Upper lobe of left lung (tissue), 6 donors: Measurements from ENCODE around the gene SEM1. TPM values are rescaled to one million over a fixed set of nuclear protein-coding genes. Genes with fewer than 3 reads are reported as not detected.
"Not testable (repeated sequence)": the region's sequence is repeated elsewhere in the genome, so short reads cannot be mapped to it uniquely, and the experiment has no call there.

Experiments used
- ATAC-seq, 2 donors: fragments of 200-7000 bp; cut with Tn5 transposase; one replicate each; pipeline ENCODE4 v1.9.1; 2022; ENCODE audit warnings: mild to moderate bottlenecking in 2 of 2, moderate library complexity in 2 of 2; ENCODE audit not compliant: low FRiP score in 2 of 2
- DNase-seq, 2 donors: peaks; one replicate each; pipeline ENCODE4 v3.0.0-alpha.2; 2019 to 2020
- H3K27ac ChIP-seq, 4 donors: fragments of 200-600 bp; sonication (generic); one replicate each; pipeline ENCODE4 v1.5.1; 2016 to 2019
- H3K27me3 ChIP-seq, 4 donors: fragments of 200-600 bp; sonication (generic); one replicate each; pipeline ENCODE4 v1.5.1; 2017 to 2019
- H3K36me3 ChIP-seq, 4 donors: fragments of 200-600 bp; sonication (generic); one replicate each; pipeline ENCODE4 v1.5.1; 2016 to 2019
- H3K4me1 ChIP-seq, 4 donors: fragments of 200-600 bp; sonication (generic); one replicate each; pipeline ENCODE4 v1.5.1; 2018 to 2019
- H3K4me3 ChIP-seq, 4 donors: fragments of 200-600 bp; sonication (generic); one replicate each; pipeline ENCODE4 v1.5.1; 2017 to 2019; ENCODE audit warnings: mild to moderate bottlenecking in 2 of 4, moderate library complexity in 1 of 4
- H3K9me3 ChIP-seq, 4 donors: fragments of 200-600 bp; sonication (generic); one replicate each; pipeline ENCODE4 v1.5.1; 2018 to 2019
- EP300 ChIP-seq, 4 donors: sonication (generic); formaldehyde crosslinking; IDR thresholded peaks; one replicate each; pipeline ENCODE4 v1.5.1; 2017; ENCODE audit warnings: antibody characterized with exemption in 4 of 4, control low read depth in 2 of 4
- POLR2A ChIP-seq, 4 donors: fragments of 450-650 bp; IDR thresholded peaks; one replicate each; pipeline ENCODE4 v1.5.1; 2016 to 2017; ENCODE audit warnings: antibody characterized with exemption in 4 of 4, mild to moderate bottlenecking in 2 of 4
- POLR2AphosphoS5 ChIP-seq, 2 donors: sonication (generic); formaldehyde crosslinking; IDR thresholded peaks; one replicate each; pipeline ENCODE4 v1.5.1; 2017; ENCODE audit warnings: antibody characterized with exemption in 2 of 2
- WGBS, 2 donors: methylation state at CpG; one replicate each; pipeline ENCODE4 v1.1.5; 2017 to 2018; 5-methylcytosine and 5-hydroxymethylcytosine counted together
- total RNA-seq, 6 donors: library from RNA; depleted of rRNA in 4 of 6; stranded (reverse); fragments of >200 nt in 4 of 6; gene quantifications; one replicate each; pipeline versions ENCODE4 v1.1.0 to v1.2.1, GENCODE V29; 2016 to 2021
- TF ChIP-seq, protein P1 (sequence below), 6 experiments: fragments of 450-650 bp in 4 of 6; fragments of 200-600 bp in 2 of 6; sonication (generic) in 2 of 6; IDR thresholded peaks; one replicate each; pipeline ENCODE4 v1.5.1; 2016 to 2019; ENCODE audit warnings: antibody characterized with exemption in 6 of 6
- donor health status: DM: no; HTN: no; CAD: no; lungs with moderate emphysema.
- donor health status: DM: no; HTN: yes; CAD: no; lungs with severe emphysema.

The SEM1 gene
- total RNA-seq, 6 donors from 2014 or later = 27.1 to 41.9 (median 32.9) TPM

DNA sequence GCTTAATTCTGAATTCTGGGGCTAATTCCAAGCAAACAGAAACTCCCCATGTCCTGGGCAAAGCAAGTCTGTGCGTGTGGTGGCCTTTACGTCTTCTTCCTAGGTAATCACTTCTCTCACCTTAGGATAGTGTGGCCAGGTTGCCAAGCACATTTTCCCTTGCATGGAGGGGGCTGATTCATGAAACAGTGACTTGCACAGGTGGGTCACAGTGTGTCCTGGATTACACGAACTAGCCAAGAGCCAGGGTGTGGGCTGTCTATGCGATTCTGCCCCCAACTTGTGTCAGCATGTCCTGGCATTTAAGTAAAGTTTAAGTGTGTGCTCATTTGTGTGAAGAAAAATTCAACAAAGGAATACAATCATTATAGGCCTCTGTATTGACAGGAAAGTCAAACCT lies 18.5 kb upstream of the SEM1 start:
- H3K9me3 ChIP-seq = no peaks in the 10 kb centered on the region
- TF ChIP-seq, protein P1, sequence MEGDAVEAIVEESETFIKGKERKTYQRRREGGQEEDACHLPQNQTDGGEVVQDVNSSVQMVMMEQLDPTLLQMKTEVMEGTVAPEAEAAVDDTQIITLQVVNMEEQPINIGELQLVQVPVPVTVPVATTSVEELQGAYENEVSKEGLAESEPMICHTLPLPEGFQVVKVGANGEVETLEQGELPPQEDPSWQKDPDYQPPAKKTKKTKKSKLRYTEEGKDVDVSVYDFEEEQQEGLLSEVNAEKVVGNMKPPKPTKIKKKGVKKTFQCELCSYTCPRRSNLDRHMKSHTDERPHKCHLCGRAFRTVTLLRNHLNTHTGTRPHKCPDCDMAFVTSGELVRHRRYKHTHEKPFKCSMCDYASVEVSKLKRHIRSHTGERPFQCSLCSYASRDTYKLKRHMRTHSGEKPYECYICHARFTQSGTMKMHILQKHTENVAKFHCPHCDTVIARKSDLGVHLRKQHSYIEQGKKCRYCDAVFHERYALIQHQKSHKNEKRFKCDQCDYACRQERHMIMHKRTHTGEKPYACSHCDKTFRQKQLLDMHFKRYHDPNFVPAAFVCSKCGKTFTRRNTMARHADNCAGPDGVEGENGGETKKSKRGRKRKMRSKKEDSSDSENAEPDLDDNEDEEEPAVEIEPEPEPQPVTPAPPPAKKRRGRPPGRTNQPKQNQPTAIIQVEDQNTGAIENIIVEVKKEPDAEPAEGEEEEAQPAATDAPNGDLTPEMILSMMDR (IDR thresholded peaks at IDR 0.05) = no peak
- TF ChIP-seq POLR2A (IDR thresholded peaks at IDR 0.05) (no peak), POLR2AphosphoS5 (IDR thresholded peaks at IDR 0.05) (no peak), EP300 (IDR thresholded peaks at IDR 0.05) (no peak)
- no peak overlapping the region for H3K27ac ChIP-seq
- WGBS, 2 donors = 88 to 91% methylated on average over 4 of the region's 4 CpGs
- H3K4me1 ChIP-seq = no peaks in the 10 kb centered on the region
- no peak overlapping the region for H3K4me3 ChIP-seq
- peak in 1 of 2 donors; percentile 34 for ATAC-seq
- DNase-seq = no peak
- no peaks in the 10 kb centered on the region for H3K27me3 ChIP-seq
- H3K36me3 ChIP-seq = no peaks in the 10 kb centered on the region

DNA sequence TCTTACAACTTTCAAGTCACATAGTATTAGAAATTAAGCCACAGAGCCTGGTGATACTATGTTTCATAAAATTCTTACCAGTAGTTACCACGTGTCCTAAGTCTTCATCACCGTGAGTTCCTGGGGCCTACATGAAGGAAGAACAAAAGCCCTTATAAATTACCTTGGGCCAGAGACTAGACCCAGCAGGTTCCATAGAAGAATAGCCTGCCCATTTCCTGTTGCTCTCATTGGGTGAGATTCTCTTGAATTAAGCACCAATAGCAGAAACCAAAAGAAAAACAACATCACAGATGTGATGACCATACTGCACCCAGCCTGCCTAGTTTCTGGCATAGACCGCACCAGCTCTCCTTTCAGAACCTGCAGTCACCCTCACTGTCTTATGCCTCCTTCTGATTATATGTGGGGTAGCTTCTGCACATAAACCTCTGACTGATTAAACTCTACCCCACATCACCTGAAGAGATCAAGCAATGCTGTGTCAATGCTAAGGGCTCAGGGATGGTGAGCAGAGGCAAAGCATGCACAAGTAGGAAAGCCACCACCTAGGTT lies 18.0 kb upstream of the SEM1 start:
- Histone ChIP-seq H3K27ac (no peak overlapping the region), H3K27me3 (no peaks in the 10 kb centered on the region), H3K4me1 (no peaks in the 10 kb centered on the region), H3K4me3 (no peak overlapping the region), H3K9me3 (no peaks in the 10 kb centered on the region), H3K36me3 (no peaks in the 10 kb centered on the region)
- ATAC-seq = no peak
- DNase-seq = no peak
- 83 to 88% methylated on average over 3 of the region's 3 CpGs for WGBS, 2 donors
- TF ChIP-seq, protein P1 (IDR thresholded peaks at IDR 0.05) = no peak
- no peak for TF ChIP-seq POLR2A (IDR thresholded peaks at IDR 0.05)
- no peak for TF ChIP-seq POLR2AphosphoS5 (IDR thresholded peaks at IDR 0.05)
- TF ChIP-seq EP300 (IDR thresholded peaks at IDR 0.05) = no peak

DNA sequence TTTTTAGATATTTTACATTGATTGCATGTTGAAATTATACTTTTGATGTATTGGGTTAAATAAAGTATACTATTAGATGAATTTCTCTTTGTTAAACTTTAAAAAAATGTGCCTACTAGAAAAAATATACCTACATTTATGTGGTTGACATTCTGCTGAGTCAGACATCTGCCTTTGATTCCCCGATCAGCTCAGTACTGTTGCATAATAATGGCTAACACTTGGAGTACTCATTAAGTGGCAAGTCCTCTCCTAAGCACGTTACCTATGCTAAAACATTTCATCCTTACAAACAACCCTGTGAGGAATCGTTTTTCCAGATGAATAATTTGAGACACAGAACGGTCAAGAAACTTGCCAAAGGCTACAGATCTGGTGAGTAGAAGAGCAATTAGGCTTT lies 14.0 kb upstream of the SEM1 start:
- Histone ChIP-seq H3K27ac (no peak overlapping the region), H3K9me3 (no peaks in the 10 kb centered on the region), H3K4me3 (no peak overlapping the region), H3K36me3 (no peaks in the 10 kb centered on the region), H3K27me3 (no peaks in the 10 kb centered on the region), H3K4me1 (no peaks in the 10 kb centered on the region)
- 25 to 32% methylated on average over 4 of the region's 4 CpGs for WGBS, 2 donors
- ATAC-seq = no peak
- TF ChIP-seq POLR2A (IDR thresholded peaks at IDR 0.05) = no peak
- DNase-seq = no peak

DNA sequence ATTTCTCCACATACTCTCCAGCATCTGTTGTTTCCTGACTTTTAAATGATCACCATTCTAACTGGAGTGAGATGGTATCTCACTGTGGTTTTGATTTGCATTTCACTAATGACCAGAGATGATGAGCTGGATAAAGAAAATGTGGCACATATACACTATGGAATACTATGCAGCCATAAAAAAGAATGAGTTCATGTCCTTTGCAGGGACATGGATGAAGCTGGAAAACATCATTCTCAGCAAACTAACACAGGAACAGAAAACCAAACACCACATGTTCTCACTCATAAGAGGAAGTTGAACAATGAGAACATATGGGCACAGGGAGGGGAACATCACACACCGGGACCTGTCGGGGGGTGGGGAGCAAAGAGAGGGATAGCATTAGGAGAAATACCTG lies 13.3 kb upstream of the SEM1 start:
- not testable (repeated sequence) for ATAC-seq, H3K4me1 ChIP-seq, H3K36me3 ChIP-seq, DNase-seq, H3K27ac ChIP-seq, H3K27me3 ChIP-seq, H3K9me3 ChIP-seq, H3K4me3 ChIP-seq
- 73 to 89% methylated on average over 2 of the region's 2 CpGs for WGBS, 2 donors

DNA sequence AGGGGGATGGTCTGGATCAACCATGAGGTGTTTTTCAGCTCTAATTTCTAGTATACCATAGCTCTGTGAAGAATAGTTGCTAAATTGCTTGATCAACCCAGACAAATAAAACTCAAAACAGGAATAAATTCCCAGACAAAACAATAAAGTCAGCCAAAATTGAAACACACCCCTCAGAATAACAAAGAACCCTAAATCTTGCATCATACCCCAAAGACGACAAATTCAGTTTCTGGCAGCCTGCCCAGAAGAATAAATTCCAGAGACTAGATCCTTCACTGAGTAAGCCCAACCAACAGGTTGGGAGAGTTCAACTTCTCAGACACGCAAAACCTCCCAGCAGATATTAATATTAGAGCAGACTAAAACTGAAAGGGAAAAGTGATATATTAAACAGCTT lies 11.2 kb upstream of the SEM1 start:
- Histone ChIP-seq H3K4me3 (no peak overlapping the region), H3K4me1 (no peaks in the 10 kb centered on the region), H3K36me3 (no peaks in the 10 kb centered on the region), H3K27ac (no peak overlapping the region), H3K27me3 (no peaks in the 10 kb centered on the region), H3K9me3 (no peaks in the 10 kb centered on the region)
- ATAC-seq (no peak), DNase-seq (no peak)
- TF ChIP-seq POLR2AphosphoS5 (IDR thresholded peaks at IDR 0.05) (no peak), EP300 (IDR thresholded peaks at IDR 0.05) (no peak), POLR2A (IDR thresholded peaks at IDR 0.05) (no peak)
- TF ChIP-seq, protein P1 (IDR thresholded peaks at IDR 0.05) = no peak
- 26 to 27% methylated on average over 2 of the region's 2 CpGs for WGBS, 2 donors

DNA sequence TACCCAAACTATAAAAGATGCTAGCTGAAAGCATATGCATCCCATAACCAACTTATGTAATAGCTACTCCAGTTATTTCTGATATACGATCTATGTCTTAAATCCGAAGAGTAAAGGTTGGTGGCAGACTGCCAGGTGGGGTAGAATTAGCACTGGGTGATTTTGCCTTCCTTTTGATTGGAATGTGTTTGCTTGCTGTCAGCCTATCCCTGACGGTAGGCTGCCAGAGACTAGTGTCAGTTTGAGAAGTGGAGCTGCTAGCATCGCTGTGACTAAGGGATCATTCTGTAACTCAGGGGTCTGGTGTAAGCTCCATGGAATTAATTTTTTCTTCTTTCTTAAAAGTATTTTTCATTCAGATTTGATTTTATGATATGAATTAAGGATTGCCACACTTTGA lies 9.5 kb upstream of the SEM1 start:
- TF ChIP-seq POLR2A (IDR thresholded peaks at IDR 0.05) = no peak
- TF ChIP-seq, protein P1 (IDR thresholded peaks at IDR 0.05) = no peak
- no peak for TF ChIP-seq POLR2AphosphoS5 (IDR thresholded peaks at IDR 0.05)
- TF ChIP-seq EP300 (IDR thresholded peaks at IDR 0.05) = no peak
- Histone ChIP-seq H3K4me3 (no peak overlapping the region), H3K27me3 (no peaks in the 10 kb centered on the region), H3K4me1 (no peaks in the 10 kb centered on the region), H3K27ac (no peak overlapping the region), H3K36me3 (no peaks in the 10 kb centered on the region), H3K9me3 (no peaks in the 10 kb centered on the region)
- WGBS, 2 donors = 26 to 38% methylated on average over 4 of the region's 4 CpGs
- no peak for DNase-seq
- no peak for ATAC-seq
